Measurements from ENCODE around the gene MTMR10. TPM values are rescaled to one million over a fixed set of nuclear protein-coding genes. Genes with fewer than 3 reads are reported as not detected.

Gene MTMR10
- polyA plus RNA-seq, 1 of the 3 experiments (the other 2 are of a cell fraction), result 6.4 TPM

DNA sequence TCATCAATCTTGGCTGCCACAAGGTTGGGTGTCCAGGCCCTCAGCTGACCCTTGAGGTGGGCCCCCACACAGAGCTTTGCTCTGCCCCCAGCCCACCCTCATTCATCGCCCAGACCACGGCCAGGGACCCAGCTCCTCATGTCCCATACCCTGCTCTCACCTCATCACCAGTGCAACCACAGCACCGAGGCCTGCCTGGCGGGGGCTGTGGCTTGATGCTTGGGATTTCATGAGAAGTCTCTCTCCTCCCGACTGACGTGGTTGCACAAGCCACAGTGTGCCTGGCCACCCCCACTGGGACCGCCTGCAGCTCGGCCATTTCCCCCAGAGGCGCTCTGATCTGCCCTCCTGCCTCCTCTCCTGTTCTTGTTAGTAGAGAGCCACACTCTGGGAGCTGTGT lies 45.4 kb upstream of the MTMR10 start:
- TF ChIP-seq RCOR1 (IDR thresholded peaks at IDR 0.05; ENCODE audit: low read length), result no peak
- TF ChIP-seq, protein P1, sequence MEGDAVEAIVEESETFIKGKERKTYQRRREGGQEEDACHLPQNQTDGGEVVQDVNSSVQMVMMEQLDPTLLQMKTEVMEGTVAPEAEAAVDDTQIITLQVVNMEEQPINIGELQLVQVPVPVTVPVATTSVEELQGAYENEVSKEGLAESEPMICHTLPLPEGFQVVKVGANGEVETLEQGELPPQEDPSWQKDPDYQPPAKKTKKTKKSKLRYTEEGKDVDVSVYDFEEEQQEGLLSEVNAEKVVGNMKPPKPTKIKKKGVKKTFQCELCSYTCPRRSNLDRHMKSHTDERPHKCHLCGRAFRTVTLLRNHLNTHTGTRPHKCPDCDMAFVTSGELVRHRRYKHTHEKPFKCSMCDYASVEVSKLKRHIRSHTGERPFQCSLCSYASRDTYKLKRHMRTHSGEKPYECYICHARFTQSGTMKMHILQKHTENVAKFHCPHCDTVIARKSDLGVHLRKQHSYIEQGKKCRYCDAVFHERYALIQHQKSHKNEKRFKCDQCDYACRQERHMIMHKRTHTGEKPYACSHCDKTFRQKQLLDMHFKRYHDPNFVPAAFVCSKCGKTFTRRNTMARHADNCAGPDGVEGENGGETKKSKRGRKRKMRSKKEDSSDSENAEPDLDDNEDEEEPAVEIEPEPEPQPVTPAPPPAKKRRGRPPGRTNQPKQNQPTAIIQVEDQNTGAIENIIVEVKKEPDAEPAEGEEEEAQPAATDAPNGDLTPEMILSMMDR (IDR thresholded peaks at IDR 0.05), result no peak
- TF ChIP-seq YY1 (IDR thresholded peaks at IDR 0.05; ENCODE audit: low read depth), result no peak
- TF ChIP-seq, protein P2, sequence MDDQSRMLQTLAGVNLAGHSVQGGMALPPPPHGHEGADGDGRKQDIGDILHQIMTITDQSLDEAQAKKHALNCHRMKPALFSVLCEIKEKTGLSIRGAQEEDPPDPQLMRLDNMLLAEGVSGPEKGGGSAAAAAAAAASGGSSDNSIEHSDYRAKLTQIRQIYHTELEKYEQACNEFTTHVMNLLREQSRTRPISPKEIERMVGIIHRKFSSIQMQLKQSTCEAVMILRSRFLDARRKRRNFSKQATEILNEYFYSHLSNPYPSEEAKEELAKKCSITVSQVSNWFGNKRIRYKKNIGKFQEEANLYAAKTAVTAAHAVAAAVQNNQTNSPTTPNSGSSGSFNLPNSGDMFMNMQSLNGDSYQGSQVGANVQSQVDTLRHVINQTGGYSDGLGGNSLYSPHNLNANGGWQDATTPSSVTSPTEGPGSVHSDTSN (IDR thresholded peaks at IDR 0.05), result no peak
- TF ChIP-seq NRF1 (IDR thresholded peaks at IDR 0.05; ENCODE audit: low read depth, low read length), result no peak
- no peak for TF ChIP-seq CHD2 (IDR thresholded peaks at IDR 0.05; ENCODE audit: low read length, partially characterized antibody)
- no peak for TF ChIP-seq GATA2 (CRISPR knock-in tag; IDR thresholded peaks at IDR 0.05)
- TF ChIP-seq, protein P3, sequence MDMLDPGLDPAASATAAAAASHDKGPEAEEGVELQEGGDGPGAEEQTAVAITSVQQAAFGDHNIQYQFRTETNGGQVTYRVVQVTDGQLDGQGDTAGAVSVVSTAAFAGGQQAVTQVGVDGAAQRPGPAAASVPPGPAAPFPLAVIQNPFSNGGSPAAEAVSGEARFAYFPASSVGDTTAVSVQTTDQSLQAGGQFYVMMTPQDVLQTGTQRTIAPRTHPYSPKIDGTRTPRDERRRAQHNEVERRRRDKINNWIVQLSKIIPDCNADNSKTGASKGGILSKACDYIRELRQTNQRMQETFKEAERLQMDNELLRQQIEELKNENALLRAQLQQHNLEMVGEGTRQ (IDR thresholded peaks at IDR 0.05; ENCODE audit: borderline replicate concordance, low read depth, low read length), result no peak
- TF ChIP-seq RFX5 (IDR thresholded peaks at IDR 0.05; ENCODE audit: low read length), result no peak
- TF ChIP-seq, protein P4, sequence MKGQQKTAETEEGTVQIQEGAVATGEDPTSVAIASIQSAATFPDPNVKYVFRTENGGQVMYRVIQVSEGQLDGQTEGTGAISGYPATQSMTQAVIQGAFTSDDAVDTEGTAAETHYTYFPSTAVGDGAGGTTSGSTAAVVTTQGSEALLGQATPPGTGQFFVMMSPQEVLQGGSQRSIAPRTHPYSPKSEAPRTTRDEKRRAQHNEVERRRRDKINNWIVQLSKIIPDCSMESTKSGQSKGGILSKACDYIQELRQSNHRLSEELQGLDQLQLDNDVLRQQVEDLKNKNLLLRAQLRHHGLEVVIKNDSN (IDR thresholded peaks at IDR 0.05; ENCODE audit: borderline replicate concordance, low read depth), result no peak
- TF ChIP-seq, protein P5, sequence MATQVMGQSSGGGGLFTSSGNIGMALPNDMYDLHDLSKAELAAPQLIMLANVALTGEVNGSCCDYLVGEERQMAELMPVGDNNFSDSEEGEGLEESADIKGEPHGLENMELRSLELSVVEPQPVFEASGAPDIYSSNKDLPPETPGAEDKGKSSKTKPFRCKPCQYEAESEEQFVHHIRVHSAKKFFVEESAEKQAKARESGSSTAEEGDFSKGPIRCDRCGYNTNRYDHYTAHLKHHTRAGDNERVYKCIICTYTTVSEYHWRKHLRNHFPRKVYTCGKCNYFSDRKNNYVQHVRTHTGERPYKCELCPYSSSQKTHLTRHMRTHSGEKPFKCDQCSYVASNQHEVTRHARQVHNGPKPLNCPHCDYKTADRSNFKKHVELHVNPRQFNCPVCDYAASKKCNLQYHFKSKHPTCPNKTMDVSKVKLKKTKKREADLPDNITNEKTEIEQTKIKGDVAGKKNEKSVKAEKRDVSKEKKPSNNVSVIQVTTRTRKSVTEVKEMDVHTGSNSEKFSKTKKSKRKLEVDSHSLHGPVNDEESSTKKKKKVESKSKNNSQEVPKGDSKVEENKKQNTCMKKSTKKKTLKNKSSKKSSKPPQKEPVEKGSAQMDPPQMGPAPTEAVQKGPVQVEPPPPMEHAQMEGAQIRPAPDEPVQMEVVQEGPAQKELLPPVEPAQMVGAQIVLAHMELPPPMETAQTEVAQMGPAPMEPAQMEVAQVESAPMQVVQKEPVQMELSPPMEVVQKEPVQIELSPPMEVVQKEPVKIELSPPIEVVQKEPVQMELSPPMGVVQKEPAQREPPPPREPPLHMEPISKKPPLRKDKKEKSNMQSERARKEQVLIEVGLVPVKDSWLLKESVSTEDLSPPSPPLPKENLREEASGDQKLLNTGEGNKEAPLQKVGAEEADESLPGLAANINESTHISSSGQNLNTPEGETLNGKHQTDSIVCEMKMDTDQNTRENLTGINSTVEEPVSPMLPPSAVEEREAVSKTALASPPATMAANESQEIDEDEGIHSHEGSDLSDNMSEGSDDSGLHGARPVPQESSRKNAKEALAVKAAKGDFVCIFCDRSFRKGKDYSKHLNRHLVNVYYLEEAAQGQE (IDR thresholded peaks at IDR 0.05; ENCODE audit: low read depth, low read length), result no peak
- TF ChIP-seq, protein P6, sequence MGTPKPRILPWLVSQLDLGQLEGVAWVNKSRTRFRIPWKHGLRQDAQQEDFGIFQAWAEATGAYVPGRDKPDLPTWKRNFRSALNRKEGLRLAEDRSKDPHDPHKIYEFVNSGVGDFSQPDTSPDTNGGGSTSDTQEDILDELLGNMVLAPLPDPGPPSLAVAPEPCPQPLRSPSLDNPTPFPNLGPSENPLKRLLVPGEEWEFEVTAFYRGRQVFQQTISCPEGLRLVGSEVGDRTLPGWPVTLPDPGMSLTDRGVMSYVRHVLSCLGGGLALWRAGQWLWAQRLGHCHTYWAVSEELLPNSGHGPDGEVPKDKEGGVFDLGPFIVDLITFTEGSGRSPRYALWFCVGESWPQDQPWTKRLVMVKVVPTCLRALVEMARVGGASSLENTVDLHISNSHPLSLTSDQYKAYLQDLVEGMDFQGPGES (IDR thresholded peaks at IDR 0.05; ENCODE audit: low read depth, low read length), result no peak
- no peak for TF ChIP-seq EP300 (IDR thresholded peaks at IDR 0.05; ENCODE audit: borderline replicate concordance in 1 of 2, low read depth in 1 of 2, low read length in 1 of 2)
- no peak for TF ChIP-seq TCF12 (IDR thresholded peaks at IDR 0.05)
- TF ChIP-seq EZH2phosphoT487 (IDR thresholded peaks at IDR 0.05; ENCODE audit: borderline replicate concordance, low read depth), result no peak
- no peak for TF ChIP-seq POLR2AphosphoS5 (IDR thresholded peaks at IDR 0.05; ENCODE audit: low read depth, low read length)
- TF ChIP-seq FOSL2 (IDR thresholded peaks at IDR 0.05; ENCODE audit: borderline replicate concordance, low read depth), result no peak
- TF ChIP-seq MXI1 (IDR thresholded peaks at IDR 0.05; ENCODE audit: low read depth, low read length), result no peak
- no peak overlapping the region for H3K4me3 ChIP-seq (ENCODE audit: low read depth in 2 of 2, low read length in 1 of 2)
- H3K27ac ChIP-seq (ENCODE audit: low read depth in 2 of 2, low read length in 1 of 2), result no peak overlapping the region
- no peaks in the 10 kb centered on the region for H4K20me1 ChIP-seq (ENCODE audit: insufficient read depth)
- CTCF ChIA-PET, result no interaction called here
- H3K9me2 ChIP-seq, result no peaks in the 10 kb centered on the region
- POLR2A ChIA-PET, result no interaction called here
- H3K36me3 ChIP-seq (replicated peaks in 1 of 2; ENCODE audit: control insufficient read depth in 1 of 2, insufficient read depth in 2 of 2, low read length in 1 of 2), result no peaks in the 10 kb centered on the region
- no peak overlapping the region for H2AFZ ChIP-seq (ENCODE audit: low read depth)
- H3F3A ChIP-seq (replicated peaks; ENCODE audit: insufficient read depth), result peaks cover 6% of the 10 kb centered on the region
- H3K27me3 ChIP-seq (ENCODE audit: insufficient read depth), result no peaks in the 10 kb centered on the region
- H3K4me1 ChIP-seq (ENCODE audit: control insufficient read depth in 1 of 2, insufficient read depth in 2 of 2, low read depth in 1 of 2, low read length in 1 of 2), result peaks cover 6 to 21% of the 10 kb centered on the region in 2 experiments
- H3K9ac ChIP-seq, result no peak overlapping the region
- 80% methylated on average over 9 of the region's 9 CpGs for WGBS (ENCODE audit: low lambda C conversion rate)
- no peaks in the 10 kb centered on the region for H3K9me3 ChIP-seq
- H3K4me2 ChIP-seq, result no peak overlapping the region
- no peak for DNase-seq
- H3K79me2 ChIP-seq (ENCODE audit: insufficient read depth), result no peaks in the 10 kb centered on the region
